ENCODE measurements around the gene AFG3L2.

AFG3L2 gene

GRCh38 chr18:12304351-12305210 is 72.4 kb downstream of the AFG3L2 start:
- DNase-seq (ENCODE audit: low read depth), result no peak

DNA sequence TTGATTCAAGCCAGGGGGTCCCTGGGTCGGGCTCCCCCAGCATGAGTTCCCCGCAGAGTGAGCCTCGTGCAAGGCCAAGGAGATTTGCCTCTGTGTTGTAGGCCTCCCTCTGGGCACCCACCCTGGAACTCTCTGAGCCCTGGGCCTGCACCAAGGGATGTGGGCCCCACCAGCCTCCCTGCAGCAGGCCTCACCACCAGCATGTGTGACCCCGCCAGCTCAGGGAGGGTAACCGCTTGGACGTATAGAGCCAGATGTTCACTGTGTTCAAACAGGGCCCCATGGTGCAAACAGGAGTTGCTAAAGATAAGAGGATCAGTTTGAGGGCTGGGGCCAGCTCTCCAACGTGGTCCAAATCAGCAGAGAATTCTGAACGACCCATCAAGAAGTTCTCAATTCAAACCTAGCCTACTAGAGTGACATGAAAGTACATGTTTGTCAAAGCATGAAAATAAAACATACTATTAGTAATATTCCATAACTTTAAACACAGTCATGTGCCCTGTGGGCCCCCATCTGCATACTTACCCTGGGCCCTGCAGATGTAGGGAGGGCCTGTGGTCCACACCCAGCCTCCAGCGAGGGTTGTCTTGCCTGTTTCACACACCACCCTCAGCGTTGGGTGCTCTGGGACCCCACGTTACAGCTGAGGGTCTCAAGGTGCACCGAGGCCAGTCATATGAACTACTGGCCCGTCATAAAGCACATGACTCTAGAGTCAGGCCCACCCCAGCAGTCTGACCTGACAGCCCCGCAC is 74.5 kb downstream of the AFG3L2 start:
- no peak for DNase-seq (ENCODE audit: low read depth)

DNA sequence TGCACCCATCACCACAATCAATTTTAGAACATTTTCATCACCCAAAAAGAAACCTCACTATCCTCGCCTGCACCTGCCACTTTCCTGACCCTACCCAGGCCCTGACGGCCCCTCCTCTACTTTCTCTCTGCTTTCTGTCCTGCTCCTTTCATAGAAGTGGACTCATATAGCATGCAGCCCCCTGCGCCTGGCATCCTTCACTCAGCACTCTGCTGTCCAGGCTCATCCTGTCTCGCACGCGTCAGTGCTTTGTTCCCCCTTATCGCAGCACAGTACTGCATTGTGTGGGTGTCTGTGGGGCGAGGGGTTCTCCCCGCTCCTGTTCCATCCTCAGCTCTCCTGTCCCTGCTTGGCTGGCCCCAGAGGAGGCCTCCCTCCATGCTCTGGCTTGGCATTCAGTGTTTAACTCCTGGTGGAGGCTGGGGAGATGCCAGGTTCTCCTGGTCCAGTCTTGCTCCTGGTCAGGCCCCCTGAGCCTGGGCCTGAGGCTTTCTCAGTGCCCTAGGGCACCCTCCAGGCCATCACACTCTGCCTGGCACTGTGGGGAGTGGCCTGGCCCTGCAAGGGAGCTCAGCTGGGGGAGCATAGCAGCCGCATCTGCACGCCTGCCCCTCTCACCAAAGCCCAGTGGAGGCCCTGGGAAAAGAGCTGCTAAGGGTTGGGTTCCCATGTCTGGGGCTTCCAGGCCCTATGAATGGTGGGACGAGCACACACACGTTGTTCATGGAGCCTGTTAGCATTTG is 75.6 kb downstream of the AFG3L2 start:
- DNase-seq (ENCODE audit: low read depth), result no peak

GRCh38 chr18:12299862-12300261 is 77.2 kb downstream of the AFG3L2 start:
- no peak for DNase-seq (ENCODE audit: low read depth)

DNA sequence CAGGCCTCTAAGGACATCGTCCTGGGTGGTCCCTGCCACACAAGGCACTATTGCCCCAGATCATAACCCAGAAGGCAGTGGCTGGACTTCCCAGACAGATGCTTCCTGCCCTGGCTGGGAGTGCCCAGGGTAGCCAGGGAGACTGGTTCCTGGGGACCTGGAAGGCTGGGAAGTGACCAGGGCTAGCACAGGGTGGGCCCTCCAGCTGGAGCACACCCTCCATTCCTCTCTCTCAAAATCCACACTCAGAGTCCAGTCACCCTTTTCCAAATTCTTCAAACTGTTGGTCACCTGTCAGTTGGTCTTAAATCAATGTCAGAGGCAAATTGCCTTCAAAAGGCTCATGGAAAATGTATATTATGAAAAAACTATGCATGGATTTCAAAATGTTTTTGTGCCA is 80.6 kb downstream of the AFG3L2 start:
- DNase-seq (ENCODE audit: low read depth), result no peak

GRCh38 chr18:12296087-12296403 is 81.0 kb downstream of the AFG3L2 start:
- no peak for DNase-seq (ENCODE audit: low read depth)

DNA sequence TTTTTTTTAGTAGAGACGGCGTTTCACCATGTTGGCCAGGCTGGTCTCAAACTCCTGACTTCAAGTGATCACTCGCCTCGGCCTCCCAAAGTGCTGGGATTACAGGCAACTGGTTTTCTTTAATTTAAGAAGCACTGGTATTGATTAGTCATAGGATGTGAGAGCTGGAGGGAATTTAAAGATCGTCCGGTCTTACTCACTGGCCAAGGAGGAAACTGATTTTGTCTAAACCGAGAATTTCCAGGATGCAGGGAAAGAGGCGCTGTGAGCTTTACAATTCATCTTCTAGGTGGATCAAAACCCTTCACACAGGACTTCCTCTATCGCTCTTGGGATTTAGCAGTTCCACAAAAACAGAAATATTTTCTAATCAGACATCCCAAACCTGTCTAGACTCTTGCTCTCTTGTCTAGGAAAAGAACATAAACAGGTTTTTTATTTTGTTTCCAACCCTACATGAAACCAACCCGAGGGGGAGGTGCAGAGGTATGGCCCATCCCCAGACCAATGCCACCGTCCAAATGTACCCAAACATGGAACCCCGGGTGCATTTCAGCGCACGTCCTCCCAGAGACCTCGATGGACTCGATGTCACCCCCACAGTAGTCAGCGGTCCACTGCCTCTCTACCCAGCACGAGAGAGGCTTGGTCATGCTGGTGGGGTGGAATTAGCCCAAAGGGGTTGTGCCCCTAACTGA is 81.5 kb downstream of the AFG3L2 start:
- no peak for DNase-seq (ENCODE audit: low read depth)

DNA sequence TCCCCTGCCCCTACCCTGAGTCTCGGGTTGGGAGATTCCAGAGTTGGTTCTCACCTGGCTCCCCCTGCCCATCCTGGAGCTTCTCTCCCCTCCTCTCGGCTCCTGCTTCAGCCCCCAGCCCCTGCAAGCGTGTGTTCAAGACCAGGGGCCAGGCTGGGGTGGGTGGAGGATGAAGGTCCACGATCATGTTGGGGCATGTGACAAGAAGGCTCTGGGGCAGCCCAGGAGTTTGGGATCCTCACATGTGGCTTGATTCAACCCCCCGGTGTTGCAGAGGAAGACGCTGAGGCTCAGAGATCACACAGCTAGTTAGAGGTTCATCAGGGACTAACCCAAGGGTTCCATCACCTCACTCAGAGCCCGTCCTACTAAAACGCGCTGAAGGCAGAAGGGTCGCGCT is 83.2 kb downstream of the AFG3L2 start:
- no peak for DNase-seq (ENCODE audit: low read depth)

DNA sequence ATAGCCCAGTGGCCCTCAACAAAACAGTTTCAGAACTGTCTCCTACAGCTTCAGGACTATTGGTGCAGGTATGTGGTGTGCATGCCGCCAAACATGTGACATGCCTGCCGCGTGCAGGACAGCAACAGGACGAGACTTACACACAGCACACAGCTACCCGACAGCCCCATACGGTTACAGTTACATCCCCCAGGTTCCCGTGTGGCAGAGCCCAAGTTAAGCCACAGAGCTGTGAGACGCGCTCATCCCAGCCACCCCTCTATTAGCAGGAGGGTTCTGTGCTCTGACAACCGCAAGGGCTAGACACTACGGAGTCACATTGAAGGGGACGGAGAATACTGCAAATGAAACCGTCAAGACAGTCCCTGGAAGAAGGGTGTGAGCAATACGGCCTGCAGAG is 85.3 kb downstream of the AFG3L2 start:
- DNase-seq (ENCODE audit: low read depth), result no peak

DNA sequence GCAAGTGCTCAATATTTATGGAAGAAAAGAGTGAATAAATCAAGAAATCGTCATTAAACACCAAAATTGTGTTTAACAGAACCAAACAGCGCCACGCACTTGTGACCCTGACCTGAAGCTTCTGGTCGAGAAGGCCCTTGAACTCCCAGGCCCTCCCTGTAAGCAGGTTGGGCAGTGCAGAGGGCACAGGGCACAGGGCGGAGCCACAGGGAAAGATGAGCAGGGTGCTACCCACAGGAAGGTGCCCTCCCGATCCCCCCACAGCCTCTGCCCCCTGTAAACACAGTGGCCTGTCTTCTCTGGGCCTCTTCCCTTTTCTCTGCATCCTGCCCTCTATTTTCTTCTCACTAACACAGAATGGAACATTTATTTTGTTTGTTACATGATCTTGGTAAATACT is 85.9 kb downstream of the AFG3L2 start:
- DNase-seq (ENCODE audit: low read depth), result no peak

- DNase-seq (ENCODE audit: low read depth), result no peak
These were observed 86.9 kb downstream of the AFG3L2 start for GRCh38 chr18:12290086-12290485.

DNA sequence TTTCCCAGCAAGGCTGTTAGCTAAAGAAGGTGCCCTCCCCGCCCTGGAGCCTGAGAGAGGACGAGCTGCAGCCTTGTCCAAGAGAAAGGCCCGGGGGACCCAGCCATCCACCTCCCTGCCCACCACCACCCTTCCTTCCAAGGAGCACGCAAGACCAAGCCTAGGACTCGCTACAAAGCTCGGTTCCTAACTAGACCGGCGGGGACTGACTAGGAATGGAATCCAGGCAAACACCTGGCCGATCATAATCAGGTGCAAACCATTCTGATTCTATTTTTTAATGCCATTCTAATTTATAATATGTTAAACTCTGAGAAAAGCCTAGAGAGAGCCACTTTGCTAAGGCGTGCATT is 88.6 kb downstream of the AFG3L2 start:
- no peak for DNase-seq (ENCODE audit: low read depth)

DNA sequence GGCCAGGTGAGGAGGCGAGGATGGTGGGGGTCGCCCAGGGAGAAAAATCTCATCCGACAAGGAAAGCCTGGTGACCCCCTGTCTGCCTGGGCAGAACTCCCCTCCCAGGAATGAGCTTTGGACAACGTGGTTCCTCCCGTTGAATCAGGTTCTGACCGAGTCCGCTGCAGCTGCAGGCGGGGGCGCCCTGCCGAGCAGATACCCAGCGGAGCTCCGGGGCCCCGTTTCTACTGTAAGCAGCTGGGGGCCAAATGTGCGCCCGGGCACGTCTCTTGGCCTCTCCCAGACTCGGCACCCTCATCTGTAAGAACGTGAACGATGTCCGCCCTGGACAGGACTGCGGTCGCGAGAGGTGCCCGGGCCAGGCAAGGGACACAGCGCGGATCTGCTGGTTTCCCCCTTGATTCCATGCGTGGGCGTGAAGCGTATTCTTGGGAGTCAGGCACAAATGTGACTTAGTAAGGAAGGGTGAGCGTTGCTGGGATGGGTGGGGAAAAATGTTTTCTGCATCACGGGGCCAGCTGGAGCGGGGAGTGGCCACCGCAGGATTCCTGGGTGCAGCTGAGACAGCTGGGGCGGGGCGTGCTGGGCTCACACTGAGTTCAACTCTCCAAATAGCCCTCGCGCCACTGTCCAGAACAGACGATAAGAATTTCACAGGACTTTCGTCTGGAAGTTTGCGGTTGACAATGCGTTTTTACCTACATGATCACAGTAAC is 89.2 kb downstream of the AFG3L2 start:
- no peak for DNase-seq (ENCODE audit: low read depth)

DNA sequence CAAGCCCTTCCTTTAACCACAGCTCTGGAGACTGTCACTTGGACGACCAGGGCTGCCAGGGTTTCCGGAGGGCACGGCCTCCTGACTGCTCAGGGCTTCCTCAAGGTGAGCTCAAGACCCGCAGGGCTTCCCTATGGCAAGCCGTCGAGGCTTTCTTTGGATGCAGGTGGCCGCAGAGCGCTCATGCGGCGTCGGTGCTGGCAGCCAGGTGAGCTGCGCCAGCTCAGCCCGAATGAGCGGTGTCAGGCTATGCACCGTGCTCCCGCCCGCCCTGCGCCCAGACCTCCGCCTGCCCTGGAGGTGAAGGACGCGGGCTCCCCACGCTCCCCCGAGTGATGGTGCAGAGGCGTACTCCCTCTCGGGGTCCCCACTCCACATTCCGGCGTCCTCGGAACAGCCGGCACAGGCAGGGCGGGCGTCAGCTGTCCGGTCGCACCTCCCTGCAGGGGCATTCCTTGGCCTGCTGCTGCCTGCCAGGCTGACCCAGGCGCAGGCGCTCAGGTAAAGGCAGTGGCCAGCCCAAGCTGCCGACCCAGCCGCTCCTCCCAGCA is 89.8 kb downstream of the AFG3L2 start:
- no peak for DNase-seq (ENCODE audit: low read depth)

DNA sequence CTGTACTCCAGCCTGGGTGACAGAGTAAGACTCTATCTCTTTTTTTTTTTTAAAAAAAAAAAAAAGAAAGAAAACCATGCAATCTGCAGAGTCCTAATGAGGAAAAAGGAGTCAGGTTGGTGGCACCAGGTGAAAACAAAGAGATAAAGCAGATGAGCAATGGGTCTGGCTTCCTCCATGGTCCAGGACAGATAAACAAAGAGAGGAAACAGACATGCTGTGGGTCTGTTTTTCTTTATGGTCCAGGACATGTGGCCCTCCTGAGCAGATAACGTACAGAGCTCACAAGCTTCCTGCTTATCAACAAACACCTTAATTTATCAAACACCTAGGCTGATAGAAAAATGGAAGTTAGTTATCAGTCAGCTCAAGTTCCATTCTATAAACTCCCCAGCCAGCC is 93.4 kb downstream of the AFG3L2 start:
- DNase-seq (ENCODE audit: low read depth), result no peak

DNA sequence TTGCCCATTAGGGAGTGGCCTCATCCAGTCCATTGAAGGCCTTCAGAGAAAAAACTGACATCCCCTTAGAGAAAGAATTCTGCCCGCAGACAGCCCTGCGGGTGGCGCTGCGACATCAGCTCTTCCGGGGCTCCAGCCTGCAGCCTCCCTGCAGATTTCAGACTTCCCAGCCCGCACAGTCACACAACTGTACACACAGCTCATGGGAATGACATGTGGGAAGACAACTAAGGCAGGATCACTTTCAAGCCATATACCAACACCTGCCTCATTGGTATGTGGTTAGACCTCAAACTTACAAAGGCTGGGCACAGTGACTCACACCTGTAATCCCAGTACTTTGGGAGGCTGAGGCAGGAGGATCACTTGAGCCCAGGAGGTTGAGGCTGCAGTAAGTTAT is 93.8 kb downstream of the AFG3L2 start:
- no peak for DNase-seq (ENCODE audit: low read depth)

- no peak for DNase-seq (ENCODE audit: low read depth)
These were observed 94.5 kb downstream of the AFG3L2 start for GRCh38 chr18:12282442-12283039.

DNA sequence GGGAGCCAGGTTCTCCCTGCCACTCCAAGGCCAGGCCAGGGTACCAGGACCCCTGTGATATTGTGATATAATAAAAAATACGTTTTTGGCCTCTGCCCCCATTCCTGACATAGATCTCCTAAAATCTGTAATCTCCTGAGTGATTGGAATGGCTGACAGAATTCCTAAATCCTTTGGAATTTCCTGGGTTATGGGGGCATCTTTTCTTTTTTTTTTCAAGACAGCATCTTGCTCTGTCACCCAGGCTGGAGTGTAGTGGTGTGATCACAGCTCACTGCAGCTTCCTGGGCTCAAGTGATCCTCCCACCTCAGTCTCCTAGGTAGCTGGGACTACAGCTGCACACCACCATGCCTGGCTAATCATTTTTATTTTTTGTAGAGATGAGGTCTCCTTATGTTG is 95.2 kb downstream of the AFG3L2 start:
- no peak for DNase-seq (ENCODE audit: low read depth)

DNA sequence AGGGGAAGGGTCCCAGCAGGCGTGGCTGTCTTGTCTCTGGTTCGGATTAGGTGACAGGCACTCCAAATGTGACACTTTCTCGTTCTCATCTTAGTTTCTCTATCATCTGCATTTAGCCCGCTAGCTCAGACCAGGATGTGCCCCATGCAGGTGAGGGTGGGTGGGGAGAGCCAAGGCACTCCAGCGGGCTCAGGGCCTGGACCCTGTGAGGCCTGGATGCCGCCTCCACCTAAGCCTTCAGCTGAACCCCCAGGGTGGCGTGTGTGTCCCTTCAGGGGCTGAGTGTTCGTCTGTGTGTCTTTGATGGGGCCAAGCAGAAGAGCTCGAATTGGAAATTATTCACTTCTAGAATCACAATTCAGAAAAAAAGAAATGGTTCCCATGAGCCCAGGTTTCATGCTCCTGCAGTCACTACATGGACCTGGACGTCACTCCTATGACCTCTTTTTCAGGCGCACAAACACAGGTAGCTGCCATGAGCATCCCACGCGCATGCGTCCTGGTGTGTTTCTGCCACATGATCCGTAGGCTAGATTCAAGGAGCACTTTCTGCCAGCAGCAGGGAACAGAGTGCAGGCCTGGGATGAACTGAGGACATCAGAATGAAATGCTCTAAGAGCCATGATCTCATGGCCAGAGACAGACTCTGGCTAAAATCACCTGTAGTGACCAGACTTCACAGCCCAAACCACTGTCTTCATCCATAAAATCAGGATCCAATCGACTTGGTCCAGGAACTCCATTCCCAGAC is 97.1 kb downstream of the AFG3L2 start:
- no peak for DNase-seq (ENCODE audit: low read depth)

All from stimulated activated CD8-positive, alpha-beta memory T cell treated with anti-CD3 and anti-CD28 coated beads, Interleukin-15, amount 100 ng/mL, for 1 hour (primary cell).